ENCODE data around the gene MEX3A. TPM values are rescaled to one million over a fixed set of nuclear protein-coding genes. Genes with fewer than 3 reads are reported as not detected.
"Not testable (repeated sequence)": the region's sequence is repeated elsewhere in the genome, so short reads cannot be mapped to it uniquely, and the experiment has no call there.

Gene MEX3A
- total RNA-seq, 1 experiment from 2014 or later: 52.7 TPM

GRCh38 chr1:156122519-156123355, 40.5 kb upstream of the MEX3A start:
- H3K36me3 ChIP-seq (replicated peaks; ENCODE audit: control insufficient read depth, insufficient read depth, low read length): peaks cover 1% of the 10 kb centered on the region; the same call in 1 of the 2 replicates
- H3K27me3 ChIP-seq (ENCODE audit: control insufficient read depth, insufficient read depth, low read length): no peaks in the 10 kb centered on the region
- H3K4me3 ChIP-seq (ENCODE audit: insufficient read depth, low read depth, low read length): no peak overlapping the region
- peak; percentile 52 for DNase-seq

- Histone ChIP-seq H3K36me3 (replicated peaks; ENCODE audit: control insufficient read depth, insufficient read depth, low read length) (peaks cover 1% of the 10 kb centered on the region; the same call in 1 of the 2 replicates), H3K4me3 (ENCODE audit: insufficient read depth, low read depth, low read length) (no peak overlapping the region), H3K27me3 (ENCODE audit: control insufficient read depth, insufficient read depth, low read length) (no peaks in the 10 kb centered on the region)
- DNase-seq: no peak
These were observed 39.8 kb upstream of the MEX3A start for GRCh38 chr1:156122086-156122485.

GRCh38 chr1:156121457-156121856, 39.2 kb upstream of the MEX3A start:
- no peak overlapping the region for H3K4me3 ChIP-seq (ENCODE audit: insufficient read depth, low read depth, low read length)
- no peaks in the 10 kb centered on the region for H3K27me3 ChIP-seq (ENCODE audit: control insufficient read depth, insufficient read depth, low read length)
- peak; percentile 36 for DNase-seq
- peaks cover 1% of the 10 kb centered on the region; the same call in 1 of the 2 replicates for H3K36me3 ChIP-seq (replicated peaks; ENCODE audit: control insufficient read depth, insufficient read depth, low read length)

GRCh38 chr1:156121005-156121404, 38.7 kb upstream of the MEX3A start:
- H3K36me3 ChIP-seq (replicated peaks; ENCODE audit: control insufficient read depth, insufficient read depth, low read length); H3K27me3 ChIP-seq (ENCODE audit: control insufficient read depth, insufficient read depth, low read length); DNase-seq; H3K4me3 ChIP-seq (ENCODE audit: insufficient read depth, low read depth, low read length): not testable (repeated sequence)

GRCh38 chr1:156120318-156120717, 38.1 kb upstream of the MEX3A start:
- no peak for DNase-seq
- peaks cover 2% of the 10 kb centered on the region; the same call in 1 of the 2 replicates for H3K27me3 ChIP-seq (ENCODE audit: control insufficient read depth, insufficient read depth, low read length)
- peaks cover 1% of the 10 kb centered on the region; the same call in 1 of the 2 replicates for H3K36me3 ChIP-seq (replicated peaks; ENCODE audit: control insufficient read depth, insufficient read depth, low read length)
- no peak overlapping the region for H3K4me3 ChIP-seq (ENCODE audit: insufficient read depth, low read depth, low read length)

GRCh38 chr1:156119503-156120209, 37.4 kb upstream of the MEX3A start:
- Histone ChIP-seq H3K27me3 (ENCODE audit: control insufficient read depth, insufficient read depth, low read length) (peaks cover 2% of the 10 kb centered on the region; the same call in 1 of the 2 replicates), H3K4me3 (ENCODE audit: insufficient read depth, low read depth, low read length) (no peak overlapping the region), H3K36me3 (replicated peaks; ENCODE audit: control insufficient read depth, insufficient read depth, low read length) (peaks cover 1% of the 10 kb centered on the region; the same call in 1 of the 2 replicates)
- DNase-seq: peak; percentile 36

GRCh38 chr1:156118177-156118868, 36.1 kb upstream of the MEX3A start:
- H3K4me3 ChIP-seq (ENCODE audit: insufficient read depth, low read depth, low read length): no peak overlapping the region
- H3K27me3 ChIP-seq (ENCODE audit: control insufficient read depth, insufficient read depth, low read length): peaks cover 2% of the 10 kb centered on the region; the same call in 1 of the 2 replicates
- peaks cover 1% of the 10 kb centered on the region; the same call in 1 of the 2 replicates for H3K36me3 ChIP-seq (replicated peaks; ENCODE audit: control insufficient read depth, insufficient read depth, low read length)
- DNase-seq: no peak

- Histone ChIP-seq H3K36me3 (replicated peaks; ENCODE audit: control insufficient read depth, insufficient read depth, low read length) (peaks cover 1% of the 10 kb centered on the region; the same call in 1 of the 2 replicates), H3K4me3 (ENCODE audit: insufficient read depth, low read depth, low read length) (no peak overlapping the region), H3K27me3 (ENCODE audit: control insufficient read depth, insufficient read depth, low read length) (peaks cover 2% of the 10 kb centered on the region; the same call in 1 of the 2 replicates)
- DNase-seq: no peak
These were observed 35.3 kb upstream of the MEX3A start for GRCh38 chr1:156117414-156118176.

- H3K4me3 ChIP-seq (ENCODE audit: insufficient read depth, low read depth, low read length); H3K36me3 ChIP-seq (replicated peaks; ENCODE audit: control insufficient read depth, insufficient read depth, low read length); H3K27me3 ChIP-seq (ENCODE audit: control insufficient read depth, insufficient read depth, low read length); DNase-seq: not testable (repeated sequence)
These were observed 34.5 kb upstream of the MEX3A start for GRCh38 chr1:156116731-156117130.

GRCh38 chr1:156115514-156116374, 33.5 kb upstream of the MEX3A start:
- H3K27me3 ChIP-seq (ENCODE audit: control insufficient read depth, insufficient read depth, low read length): peaks cover 2% of the 10 kb centered on the region; the same call in 1 of the 2 replicates
- H3K4me3 ChIP-seq (ENCODE audit: insufficient read depth, low read depth, low read length): peak overlapping the region; percentile 99
- peak; percentile 78 for DNase-seq
- H3K36me3 ChIP-seq (replicated peaks; ENCODE audit: control insufficient read depth, insufficient read depth, low read length): peaks cover 1% of the 10 kb centered on the region; the same call in 1 of the 2 replicates

- Histone ChIP-seq H3K4me3 (ENCODE audit: insufficient read depth, low read depth, low read length) (peak overlapping the region; percentile 99), H3K36me3 (replicated peaks; ENCODE audit: control insufficient read depth, insufficient read depth, low read length) (no peaks in the 10 kb centered on the region), H3K27me3 (ENCODE audit: control insufficient read depth, insufficient read depth, low read length) (peaks cover 2% of the 10 kb centered on the region; the same call in 1 of the 2 replicates)
- peak; percentile 84 for DNase-seq
These were observed 32.8 kb upstream of the MEX3A start for GRCh38 chr1:156114919-156115513.

GRCh38 chr1:156114101-156114918, 32.0 kb upstream of the MEX3A start, which contains the start of gene LMNA:
Gene LMNA (plus strand): TSS chr1:156114711. CDS start chr1:156114919, 208 bp downstream.
- Histone ChIP-seq H3K27me3 (ENCODE audit: control insufficient read depth, insufficient read depth, low read length) (peaks cover 2% of the 10 kb centered on the region; the same call in 1 of the 2 replicates), H3K36me3 (replicated peaks; ENCODE audit: control insufficient read depth, insufficient read depth, low read length) (no peaks in the 10 kb centered on the region), H3K4me3 (ENCODE audit: insufficient read depth, low read depth, low read length) (peak within 1 kb of the TSS; percentile 99)
- DNase-seq: peak; percentile 96
